SK-MEL-5 (cell line): Measurements from ENCODE around the gene APOB. TPM values are rescaled to one million over a fixed set of nuclear protein-coding genes. Genes with fewer than 3 reads are reported as not detected.

Experiments used
- DNase-seq: peaks from one replicate; pipeline ENCODE4 v3.0.0-alpha.2; 2016; ENCODE audit warnings: low read depth, low spot score
- in situ Hi-C: cut with HindIII; loops from 2 replicates; pipeline ENCODE4 v1.10.0; 2016; ENCODE audit warnings: low sequenced_read_pairs, high pct_unique_total_duplicates, low pct_unique_long_range_greater_than_20kb
- total RNA-seq: library from RNA; depleted of rRNA; stranded (reverse); fragments of >200 nt; shearing (Covaris generic); gene quantifications from 2 replicates; pipeline ENCODE4 v1.2.3, GENCODE V29; 2014

Gene APOB
- total RNA-seq, 1 experiment from 2014 or later: not detected

DNA sequence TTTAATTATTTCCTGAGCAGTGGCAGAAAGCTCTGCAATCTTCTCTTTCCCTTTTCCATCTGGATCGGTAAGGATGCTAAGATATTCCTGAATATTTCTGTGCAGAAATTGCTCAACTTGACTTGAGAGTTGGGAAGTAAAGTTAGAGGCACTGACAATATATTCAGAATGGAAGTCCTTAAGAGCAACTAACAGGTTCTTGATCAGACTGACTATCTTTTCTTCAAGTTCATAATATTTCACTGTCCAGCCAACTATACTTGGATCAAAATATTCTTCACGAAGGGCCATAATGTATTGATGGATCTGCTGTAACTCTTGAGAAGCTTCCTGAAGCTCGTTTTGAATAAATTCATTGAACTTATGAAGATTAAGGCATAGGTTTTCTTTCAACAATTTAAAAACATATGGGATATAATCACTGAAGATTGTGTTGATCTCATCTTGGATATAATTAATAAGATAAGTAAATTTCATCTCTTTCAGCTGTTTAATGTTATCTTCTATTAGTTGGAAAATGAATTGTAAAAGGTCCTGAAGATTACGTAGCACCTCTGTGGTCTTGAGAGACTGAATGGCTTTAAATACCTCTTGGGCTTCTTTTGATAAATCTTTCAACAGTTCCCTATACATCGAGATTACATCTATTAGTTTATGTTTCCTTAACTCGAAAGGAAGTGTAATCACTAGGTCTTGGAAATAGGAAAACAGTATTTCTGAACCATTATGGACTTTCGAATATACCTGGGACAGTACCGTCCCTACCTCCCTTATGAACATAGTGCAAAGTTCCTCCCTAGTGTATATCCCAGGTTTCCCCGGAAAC is 41.7 kb downstream of the APOB start:
- in situ Hi-C loops: no loop called here
- DNase-seq: no peak

DNA sequence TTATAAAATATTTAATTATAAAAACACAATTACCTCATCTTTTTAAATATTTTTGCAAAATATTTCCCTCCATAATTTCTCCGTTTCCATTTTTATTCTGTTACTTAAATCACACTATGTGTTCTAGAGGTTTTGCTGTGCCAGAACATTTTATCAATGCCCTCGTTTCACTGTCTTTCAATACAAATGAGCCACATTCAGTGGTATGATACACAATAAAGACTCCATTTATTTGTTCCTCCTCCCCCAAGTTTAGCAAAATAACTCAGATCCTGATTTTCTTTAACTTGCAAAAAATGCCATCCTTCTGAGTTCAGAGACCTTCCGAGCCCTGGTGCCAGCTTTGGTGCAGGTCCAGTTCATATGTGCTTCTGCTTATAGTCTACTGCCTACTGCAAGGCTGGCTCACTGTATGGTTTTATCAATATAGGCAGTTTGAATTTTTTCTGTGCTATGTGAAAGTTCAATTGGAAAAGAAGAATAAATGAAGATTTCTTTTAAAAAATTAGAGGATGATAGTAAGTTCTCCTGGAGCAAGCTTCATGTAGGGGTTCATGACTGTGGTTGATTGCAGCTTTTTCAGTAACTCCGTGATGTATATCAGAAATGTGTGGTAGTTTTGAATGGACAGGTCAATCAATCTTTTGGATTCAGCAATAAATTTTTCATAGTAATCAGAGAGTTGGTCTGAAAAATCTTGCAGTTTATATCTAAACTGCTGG is 42.5 kb downstream of the APOB start:
- DNase-seq: no peak
- in situ Hi-C loops: no loop called here

DNA sequence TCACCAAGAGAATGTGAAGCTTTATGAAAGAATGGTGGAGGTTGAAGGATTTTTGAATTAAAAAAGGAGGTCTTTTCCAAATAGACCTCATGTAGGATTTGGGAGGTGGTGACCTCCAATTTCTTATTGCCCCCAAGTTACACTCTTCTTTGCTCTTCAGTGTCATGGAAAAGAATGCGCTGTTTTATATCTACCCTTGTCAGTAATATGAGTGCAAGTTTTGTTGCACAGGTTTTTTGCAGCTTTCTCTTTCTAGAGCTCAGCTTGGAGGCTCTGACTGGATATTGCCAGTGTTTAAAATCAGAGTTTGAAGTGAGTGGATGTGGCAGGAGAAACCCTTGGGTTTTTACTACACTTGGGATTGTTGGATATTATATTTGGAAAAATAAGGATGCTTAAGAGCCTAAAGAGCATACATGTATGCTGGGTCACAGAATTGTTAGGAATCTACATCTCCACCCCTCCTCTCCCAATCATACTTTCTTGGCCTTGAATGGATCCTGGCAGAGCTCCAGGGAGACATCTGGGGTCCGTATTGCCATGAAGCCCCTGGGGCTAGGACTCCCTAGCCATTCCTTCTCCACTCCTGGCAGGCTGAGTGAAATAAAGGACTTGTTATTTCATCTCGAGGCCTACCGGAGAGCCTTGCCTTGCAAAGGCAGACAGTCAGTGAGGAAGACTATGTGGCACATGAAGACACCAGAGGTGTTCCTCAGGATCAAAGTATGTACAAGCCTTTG is 43.8 kb downstream of the APOB start:
- DNase-seq: no peak
- in situ Hi-C loops: no loop called here

DNA sequence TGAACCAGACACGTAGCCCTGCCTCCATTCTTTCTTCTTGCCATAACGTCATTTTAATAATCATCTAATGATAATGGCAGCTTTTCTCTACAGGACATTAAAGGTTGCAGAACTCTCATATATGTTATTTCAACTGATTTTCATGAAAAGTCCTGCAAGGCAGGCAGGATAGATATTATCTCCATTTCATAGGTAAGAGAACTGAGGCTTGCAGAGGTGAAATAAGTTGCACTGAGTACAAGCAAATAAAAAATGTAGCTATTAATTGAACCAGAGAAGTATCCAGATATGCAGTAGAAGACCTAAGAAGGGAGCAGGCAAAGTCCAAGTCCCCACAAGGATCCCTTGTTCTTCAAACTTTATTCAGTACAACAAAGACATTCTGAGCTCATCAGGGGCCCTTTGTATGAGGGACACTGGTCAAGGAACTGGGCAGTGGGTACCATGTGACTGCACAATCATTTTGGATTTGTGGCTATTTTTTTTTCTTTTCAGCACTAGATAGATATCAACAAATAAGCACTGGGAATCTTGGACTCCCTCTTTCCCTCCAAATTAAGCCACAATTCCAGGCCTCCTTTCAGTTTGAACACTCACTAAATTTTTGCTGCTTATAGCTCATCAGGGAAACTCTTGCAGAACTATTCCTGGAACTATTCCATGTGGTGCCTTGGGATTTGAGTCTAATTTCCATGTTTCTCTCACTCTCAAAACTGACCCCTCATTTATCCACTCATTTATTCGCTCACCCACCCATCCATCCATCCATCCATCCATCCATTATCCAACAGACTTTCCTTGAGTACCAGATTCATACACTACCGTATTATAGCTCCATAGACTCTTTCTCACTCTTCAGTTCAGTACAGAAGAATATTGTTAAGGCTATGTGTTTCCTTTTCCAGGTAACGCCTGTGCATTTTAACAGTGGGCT is 44.6 kb downstream of the APOB start:
- in situ Hi-C loops: no loop called here
- DNase-seq: no peak

DNA sequence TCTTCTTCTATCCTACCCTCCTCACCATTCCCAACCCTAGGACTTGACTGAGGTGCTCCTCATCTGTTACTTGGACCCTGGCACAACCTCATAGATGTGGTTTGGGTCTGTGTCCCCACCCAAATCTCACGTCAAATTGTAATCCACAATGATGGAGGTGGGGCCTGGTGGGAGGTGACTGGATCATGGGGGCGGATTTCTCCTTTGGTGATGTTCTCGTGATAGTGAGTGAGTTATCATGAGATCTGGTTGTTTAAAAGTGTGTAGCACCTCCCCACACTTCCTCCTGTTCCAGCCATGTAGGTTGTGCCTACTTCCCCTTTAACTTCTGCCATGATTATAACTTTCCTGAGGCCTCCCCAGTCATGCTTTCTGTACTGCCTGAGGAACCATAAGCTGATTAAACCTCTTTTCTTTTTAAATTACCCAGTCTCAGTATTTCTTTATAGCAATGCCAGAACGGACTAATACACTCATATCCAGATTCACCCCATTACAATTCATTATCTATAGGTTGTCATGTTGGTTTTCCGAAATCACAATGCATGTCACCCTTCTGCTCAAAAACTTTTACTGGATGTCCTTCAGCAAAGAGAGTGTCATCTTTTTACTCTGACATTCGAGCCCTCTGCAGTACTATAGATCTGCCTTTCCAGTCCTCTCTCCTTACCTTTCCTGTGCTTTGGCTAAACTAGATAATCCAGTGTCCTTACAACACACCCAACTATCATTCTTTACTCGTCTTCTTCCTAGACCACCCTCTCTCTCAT is 45.7 kb downstream of the APOB start:
- DNase-seq: no peak
- in situ Hi-C loops: no loop called here

DNA sequence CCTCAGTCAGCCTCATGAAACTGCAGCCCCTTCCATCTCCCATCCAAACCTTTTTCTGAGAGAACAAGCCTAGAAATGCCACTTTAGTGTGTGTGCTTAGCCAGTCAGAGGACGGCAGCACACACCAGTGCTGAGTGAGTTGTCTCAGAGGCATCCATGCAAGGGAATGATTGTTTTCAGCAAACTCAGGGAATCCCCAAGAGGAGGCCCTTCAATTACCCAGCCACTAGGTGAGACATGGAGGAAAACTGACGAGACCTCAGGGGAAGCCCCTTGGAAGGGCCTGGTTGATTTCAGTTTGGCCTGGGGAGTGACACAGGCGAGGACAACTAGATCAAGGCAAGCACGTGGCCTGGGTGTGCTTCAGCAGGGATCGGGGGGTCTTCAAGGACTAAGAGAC is 49.7 kb downstream of the APOB start:
- in situ Hi-C loops: no loop called here
- no peak for DNase-seq

DNA sequence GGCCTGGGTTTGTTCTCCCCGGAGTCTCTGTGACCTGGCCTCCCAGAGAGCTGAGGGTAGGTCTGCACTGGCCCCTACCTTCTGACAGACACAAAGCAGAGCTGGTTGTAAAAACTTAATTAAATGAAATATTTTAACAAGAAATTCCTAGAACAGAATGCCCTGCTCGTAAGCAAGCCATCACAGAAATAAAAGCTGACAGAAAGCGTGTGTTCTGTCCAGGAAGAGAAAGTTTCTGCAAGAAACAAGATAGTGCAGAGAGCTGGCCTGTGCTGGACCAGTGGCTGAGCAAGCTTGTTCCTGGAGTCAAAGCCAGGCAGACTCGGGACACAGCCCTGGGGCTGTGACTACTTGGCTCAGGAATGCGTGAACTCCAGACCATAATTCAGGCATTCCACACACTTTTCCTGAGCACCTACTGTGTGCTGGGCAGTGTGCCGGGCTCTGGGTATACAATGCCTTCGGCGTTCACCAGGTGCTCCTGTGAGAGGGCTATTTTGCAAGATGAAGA is 51.6 kb downstream of the APOB start:
- in situ Hi-C loops: no loop called here
- peak; percentile 10 for DNase-seq

DNA sequence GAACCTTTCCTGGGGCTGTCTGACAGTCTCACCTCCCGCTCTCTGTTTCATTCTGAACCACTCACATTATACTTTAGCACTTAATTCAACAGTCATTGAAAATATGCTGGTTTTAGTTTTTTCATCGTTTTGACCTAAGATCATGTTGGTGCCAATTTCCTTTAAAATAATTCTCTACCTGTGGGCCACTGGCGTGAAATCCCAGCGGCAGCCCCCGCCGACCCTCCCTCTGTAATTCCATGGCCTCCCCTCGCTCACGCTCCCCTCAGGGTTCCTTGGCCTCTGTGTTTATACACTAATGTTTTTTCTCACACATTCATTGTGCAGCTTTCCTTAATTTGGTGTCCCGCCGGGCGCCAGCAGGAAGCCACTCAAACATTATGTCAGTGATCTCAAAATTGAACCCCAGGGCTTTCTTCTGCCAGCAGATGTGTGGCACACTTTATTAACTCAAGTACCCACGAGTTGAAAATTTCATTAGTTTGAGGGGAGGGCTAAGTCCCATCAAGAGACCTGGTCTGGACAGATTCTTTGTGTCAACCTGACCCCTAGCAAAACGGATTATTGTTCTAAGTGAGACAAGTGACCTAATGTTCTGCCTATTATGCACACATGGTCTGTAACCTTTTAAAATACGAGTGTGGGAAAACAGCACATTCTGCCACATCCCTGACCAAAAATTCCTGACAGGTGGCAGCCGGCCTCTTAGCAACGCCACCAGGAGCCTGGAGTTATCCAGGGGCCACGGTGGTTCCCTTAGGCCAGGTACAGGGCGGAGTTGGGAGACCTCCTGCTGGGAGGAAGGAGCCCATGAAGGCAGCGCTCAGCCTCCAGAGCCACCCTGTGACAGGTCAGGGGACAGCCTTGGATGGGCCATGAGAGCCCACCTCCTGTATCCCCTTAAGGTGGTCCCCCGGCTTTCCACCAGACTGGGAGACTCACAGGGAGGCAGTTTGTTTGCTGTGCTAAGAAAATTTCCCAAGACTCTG is 53.1 kb downstream of the APOB start:
- no peak for DNase-seq
- in situ Hi-C loops: no loop called here

DNA sequence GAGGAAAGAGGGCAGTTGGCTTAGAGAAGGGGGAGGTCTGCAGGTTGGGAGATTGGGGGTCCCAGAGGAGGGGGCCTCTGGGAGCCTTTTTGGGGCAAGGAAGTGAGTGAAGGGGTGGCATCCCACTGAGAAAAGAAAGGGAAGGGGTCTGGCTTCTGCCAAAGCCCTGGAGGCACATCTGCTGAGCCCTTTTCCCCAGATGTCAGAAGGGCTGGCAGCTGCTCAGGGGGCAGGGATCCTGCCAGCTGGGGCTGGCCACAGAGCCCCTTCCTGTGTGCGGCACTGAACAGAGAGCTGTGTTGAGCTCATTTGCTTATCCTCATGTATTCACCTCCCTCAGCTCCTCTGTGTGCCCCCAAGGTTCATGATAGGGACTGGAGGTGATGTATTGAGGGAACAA is 54.5 kb downstream of the APOB start:
- in situ Hi-C loops: no loop called here
- DNase-seq: no peak

DNA sequence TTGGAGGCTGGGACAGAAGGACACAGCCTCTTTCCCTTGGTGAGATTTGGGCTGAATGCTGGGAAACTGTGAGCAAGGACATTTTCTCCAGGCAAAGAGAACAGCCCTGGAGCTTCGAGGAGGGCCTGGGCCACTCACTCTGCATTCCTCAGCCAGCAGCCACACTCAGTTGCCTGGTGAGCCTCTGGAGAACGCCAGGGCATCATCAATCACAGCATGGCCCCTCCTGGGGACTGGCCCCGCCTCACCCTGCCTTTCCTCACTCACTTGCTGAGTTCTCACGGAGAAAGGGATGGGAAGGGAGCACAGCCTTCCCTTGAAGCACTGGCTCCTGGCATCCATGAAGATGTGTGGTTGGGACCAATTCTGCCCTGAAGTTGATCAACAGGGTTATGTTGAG is 55.0 kb downstream of the APOB start:
- in situ Hi-C loops: no loop called here
- no peak for DNase-seq

DNA sequence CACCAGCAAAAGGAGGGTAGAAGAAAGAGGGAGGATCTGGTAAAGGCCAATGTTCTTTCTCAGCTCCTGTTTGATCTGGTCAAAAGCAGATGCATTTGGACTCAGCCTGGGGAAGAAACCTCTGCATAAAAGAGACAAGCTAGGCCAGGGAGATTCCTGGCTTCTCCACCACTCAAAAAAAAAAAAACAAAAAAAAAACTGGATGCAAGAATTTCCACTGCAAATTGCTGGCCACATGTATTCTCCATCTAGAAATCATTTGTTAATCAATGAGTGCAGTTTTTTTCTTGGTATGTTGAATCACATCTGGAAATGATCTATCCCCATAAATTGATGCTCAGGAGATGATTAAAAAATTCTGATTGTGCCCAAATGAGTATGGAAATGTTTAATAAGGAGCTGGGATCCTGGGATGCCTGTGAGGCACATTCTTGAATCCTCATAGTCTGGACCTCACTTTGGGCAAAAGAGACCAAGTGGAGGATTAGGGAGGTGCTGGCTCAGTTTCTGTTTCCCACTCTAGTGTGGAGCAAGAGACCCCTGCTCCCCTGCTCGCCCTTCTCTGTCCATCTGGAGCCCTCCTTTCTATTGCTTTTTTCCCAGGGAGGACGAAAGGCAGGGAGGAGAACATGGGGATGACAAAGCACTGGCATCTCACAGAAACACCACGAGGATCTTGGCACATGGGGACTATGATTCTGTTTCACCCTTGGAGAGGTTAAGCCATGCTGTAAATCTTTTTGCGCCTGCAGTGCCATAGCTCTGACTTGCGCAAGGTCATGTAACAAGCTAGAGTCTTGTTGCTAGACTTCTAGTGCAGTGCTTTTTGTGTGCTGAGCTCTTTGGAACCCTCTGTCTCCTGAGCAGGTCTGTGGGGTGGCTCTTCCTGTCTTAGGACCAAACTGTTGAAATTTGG is 57.6 kb downstream of the APOB start:
- in situ Hi-C loops: no loop called here
- DNase-seq: no peak

DNA sequence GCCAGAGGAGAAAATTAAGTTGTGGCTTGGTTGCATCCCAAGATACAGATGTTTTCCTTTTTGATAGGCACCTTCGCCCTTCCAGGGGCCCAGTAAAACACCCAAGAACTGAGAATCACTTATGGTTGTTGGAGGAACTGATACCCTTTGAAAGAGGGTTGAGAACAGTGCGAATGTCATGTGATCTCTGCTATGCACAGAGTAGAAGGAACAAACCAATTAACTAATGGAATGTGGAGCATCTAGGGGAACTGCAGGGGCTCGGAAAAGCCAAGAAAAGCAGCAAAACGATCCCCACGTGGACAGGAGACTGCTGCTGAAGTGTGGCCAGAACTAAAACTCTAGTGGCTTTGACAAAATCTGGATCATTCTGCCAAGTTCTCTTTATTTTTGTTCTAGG is 58.8 kb downstream of the APOB start:
- in situ Hi-C loops: no loop called here
- no peak for DNase-seq

DNA sequence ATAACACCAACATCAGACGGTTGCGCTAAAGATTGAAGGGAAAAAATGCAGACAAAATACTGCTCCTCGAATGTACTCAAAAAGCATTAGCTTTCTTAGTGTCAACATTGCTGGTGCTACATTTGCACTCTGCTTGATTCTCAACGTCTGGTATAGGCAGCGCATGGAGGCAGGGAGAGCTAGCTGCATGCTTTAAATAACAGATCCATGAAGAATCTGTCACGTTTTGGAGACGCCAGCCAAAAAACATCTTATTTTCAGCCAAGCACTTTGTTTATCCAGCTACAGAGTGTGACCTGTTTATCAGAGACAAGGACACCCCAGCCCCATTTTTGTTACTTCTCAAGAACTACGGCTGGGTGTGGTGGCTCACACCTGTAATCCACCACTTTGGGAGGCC is 59.5 kb downstream of the APOB start:
- no peak for DNase-seq
- in situ Hi-C loops: no loop called here

DNA sequence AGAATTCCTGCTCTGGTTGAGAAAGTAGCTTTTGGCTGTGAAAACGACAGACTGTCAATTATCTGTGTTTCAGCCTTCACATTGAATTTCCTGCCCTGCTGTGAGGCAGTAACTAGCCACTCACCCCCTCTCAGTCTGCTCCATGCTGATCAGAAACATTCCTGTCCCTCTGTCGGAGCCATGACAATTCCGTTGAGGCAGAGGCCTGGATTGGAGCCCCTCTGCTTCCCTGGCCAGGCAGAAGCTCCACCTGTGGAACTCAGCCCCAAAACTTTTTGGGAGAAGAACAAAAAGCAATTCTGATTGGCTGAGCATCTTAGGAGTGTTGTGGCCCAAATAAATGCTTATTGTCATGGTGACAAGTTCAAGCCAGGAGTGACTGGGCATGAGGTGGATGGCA is 60.0 kb downstream of the APOB start:
- in situ Hi-C loops: no loop called here
- DNase-seq: no peak

DNA sequence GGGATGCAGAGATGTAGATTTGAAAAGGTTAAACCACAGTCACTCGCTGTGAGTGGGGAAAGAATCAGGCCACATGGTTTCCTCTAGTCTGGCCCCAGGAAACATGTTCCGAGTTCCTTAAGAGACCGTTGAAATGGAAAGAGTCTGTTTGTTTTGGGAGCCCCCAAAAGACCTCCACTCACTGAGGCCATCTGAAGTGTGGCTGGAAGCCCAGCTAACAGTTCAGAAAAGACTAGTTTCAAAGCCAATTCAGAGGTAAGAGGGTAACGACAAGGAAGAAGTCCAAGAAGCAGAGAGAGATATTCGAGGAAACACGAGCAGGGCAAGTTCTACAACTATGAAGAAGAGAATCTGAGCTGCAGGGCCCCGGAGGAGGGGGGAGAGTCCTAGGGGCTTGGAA is 61.0 kb downstream of the APOB start:
- no peak for DNase-seq
- in situ Hi-C loops: no loop called here
